ENCODE results near the gene ARHGEF19. TPM values are rescaled to one million over a fixed set of nuclear protein-coding genes. Genes with fewer than 3 reads are reported as not detected.
A peak's percentile ranks its signal among the peaks of the same experiment; 100 is the strongest.

The ARHGEF19 gene
- total and polyA plus RNA-seq, 2 of the 13 experiments (the other 11 are each of a cell fraction or from before 2014, with no cell fraction given): 1.7 to 1.8 TPM

GRCh38 chr1:16178596-16179497 lies 33.6 kb downstream of the ARHGEF19 start (continued):
- peak; percentile 82 for TF ChIP-seq ZNF609 (CRISPR knock-in tag; IDR thresholded peaks at IDR 0.05; ENCODE audit: borderline replicate concordance)
- TF ChIP-seq RCOR2 (CRISPR knock-in tag; IDR thresholded peaks at IDR 0.05): peak; percentile 93
- TF ChIP-seq ATF7-NPFF (CRISPR knock-in tag; IDR thresholded peaks at IDR 0.05; ENCODE audit: low read depth): no peak
- TF ChIP-seq ZBTB42 (CRISPR knock-in tag; IDR thresholded peaks at IDR 0.05): no peak; the same call in 1 of the 2 replicates
- no peak for TF ChIP-seq ZKSCAN8 (CRISPR knock-in tag; IDR thresholded peaks at IDR 0.05; ENCODE audit: borderline replicate concordance)
- TF ChIP-seq TBP (CRISPR knock-in tag; IDR thresholded peaks at IDR 0.05): no peak
- no peak for TF ChIP-seq ZNF567 (CRISPR knock-in tag; IDR thresholded peaks at IDR 0.05; ENCODE audit: borderline replicate concordance)
- no peak for TF ChIP-seq CC2D1A (CRISPR knock-in tag; IDR thresholded peaks at IDR 0.05)
- no peak for TF ChIP-seq ZNF12 (CRISPR knock-in tag; IDR thresholded peaks at IDR 0.05)
- TF ChIP-seq ZNF780A (CRISPR knock-in tag; IDR thresholded peaks at IDR 0.05): no peak
- peak; percentile 59; the same call in 1 of the 2 replicates for TF ChIP-seq NKX3-1 (CRISPR knock-in tag; IDR thresholded peaks at IDR 0.05)
- TF ChIP-seq FOXC1 (CRISPR knock-in tag; IDR thresholded peaks at IDR 0.05; ENCODE audit: borderline replicate concordance): peak; percentile 29; the same call in 1 of the 2 replicates
- TF ChIP-seq MBD4 (IDR thresholded peaks at IDR 0.05; ENCODE audit: borderline replicate concordance, low read length): no peak
- TF ChIP-seq ZNF333 (CRISPR knock-in tag; IDR thresholded peaks at IDR 0.05; ENCODE audit: borderline replicate concordance): peak; percentile 68; the same call in 1 of the 2 replicates
- TF ChIP-seq KDM4B (CRISPR knock-in tag; IDR thresholded peaks at IDR 0.05): no peak
- TF ChIP-seq ZNF547 (CRISPR knock-in tag; IDR thresholded peaks at IDR 0.05): no peak
- no peak for TF ChIP-seq ATF6 (CRISPR knock-in tag; conservative IDR thresholded peaks at IDR 0.05)
- no peak for TF ChIP-seq MYNN (CRISPR knock-in tag; IDR thresholded peaks at IDR 0.05; ENCODE audit: low read depth)
- TF ChIP-seq ZNF660 (CRISPR knock-in tag; IDR thresholded peaks at IDR 0.05; ENCODE audit: borderline replicate concordance, low read depth): no peak
- peak; percentile 92 for TF ChIP-seq ZGPAT (CRISPR knock-in tag; IDR thresholded peaks at IDR 0.05)
- peak; percentile 76 for TF ChIP-seq PPARG (CRISPR knock-in tag; conservative IDR thresholded peaks at IDR 0.05)
- no peak; the same call in 1 of the 2 replicates for TF ChIP-seq ISL2 (CRISPR knock-in tag; IDR thresholded peaks at IDR 0.05)

All from HepG2 (cell line).